IMR-90 (cell line): ENCODE measurements around the gene SPATA31E1. TPM values are rescaled to one million over a fixed set of nuclear protein-coding genes. Genes with fewer than 3 reads are reported as not detected.

ENCODE experiments used
- ATAC-seq: fragments of 200-7000 bp; cut with Tn5 transposase; 2 replicates; pipeline ENCODE4 v1.9.1; 2020; ENCODE audit warnings: low read depth, mild to moderate bottlenecking, moderate library complexity
- BruUV-seq: library from RNA; stranded (reverse); fragments of 400-500 nt; replicated peaks from 2 replicates; lab custom pipeline; 2021; lab: Mats Ljungman, UMichigan
- CTCF ChIA-PET: fragments of 300-600 bp; formaldehyde crosslinking; extraction: SDS; loops from one replicate; lab custom pipeline; 2021; ENCODE audit warnings: antibody characterized with exemption; lab: Yijun Ruan, JAX
- POLR2A ChIA-PET: fragments of 300-600 bp; sonication (Branson Sonifier 250); formaldehyde crosslinking; loops from one replicate; lab custom pipeline; 2022; ENCODE audit warnings: antibody characterized with exemption; ENCODE audit not compliant: unreplicated experiment; lab: Charles Lee
- DNase-seq: peaks from one replicate; pipeline ENCODE4 v3.0.0; 2013
- H2AFZ ChIP-seq: replicated peaks from 2 replicates; pipeline ENCODE3; 2013; ENCODE audit warnings: low read length, mild to moderate bottlenecking; ENCODE audit not compliant: poor library complexity
- H2AK5ac ChIP-seq: 2 replicates; pipeline ENCODE4 v1.6.1; 2013; ENCODE audit warnings: low read depth, low read length, inconsistent platforms
- H2AK9ac ChIP-seq: replicated peaks from 2 replicates; pipeline ENCODE3; 2013; ENCODE audit warnings: mild to moderate bottlenecking, low read depth, low read length, moderate library complexity; ENCODE audit not compliant: poor library complexity
- H2BK120ac ChIP-seq: 2 replicates; pipeline ENCODE4 v1.6.1; 2013; ENCODE audit warnings: low read depth, low read length, inconsistent platforms
- H2BK15ac ChIP-seq: 3 replicates; pipeline ENCODE4 v1.6.1; 2013; ENCODE audit warnings: low read depth, low read length, inconsistent platforms
- H2BK20ac ChIP-seq: 2 replicates; pipeline ENCODE4 v1.6.1; 2013; ENCODE audit warnings: low read depth, mild to moderate bottlenecking, inconsistent platforms, low read length, moderate library complexity
- H2BK5ac ChIP-seq: 2 replicates; pipeline ENCODE4 v1.6.1; 2013; ENCODE audit warnings: mild to moderate bottlenecking, low read depth, low read length, inconsistent platforms; ENCODE audit not compliant: poor library complexity, severe bottlenecking
- H3K14ac ChIP-seq: replicated peaks from 2 replicates; pipeline ENCODE4 v1.6.1; 2013; ENCODE audit warnings: low read depth, low read length, inconsistent platforms
- H3K18ac ChIP-seq: 2 replicates; pipeline ENCODE4 v1.6.1; 2013; ENCODE audit warnings: low read depth, low read length, control low read depth
- H3K23ac ChIP-seq: 2 replicates; pipeline ENCODE4 v1.6.1; 2013; ENCODE audit warnings: low read depth, low read length, inconsistent platforms
- H3K27ac ChIP-seq: 2 replicates; pipeline ENCODE4 v1.5.1; 2013; ENCODE audit warnings: mild to moderate bottlenecking, control low read depth, low read length; ENCODE audit not compliant: insufficient read depth
- H3K27me3 ChIP-seq: 2 replicates; pipeline ENCODE4 v1.6.1; 2013; ENCODE audit warnings: low read length; ENCODE audit not compliant: control insufficient read depth, insufficient read depth
- H3K36me3 ChIP-seq: 2 replicates; pipeline ENCODE4 v1.6.1; 2013; ENCODE audit warnings: low read length, mixed read lengths; ENCODE audit not compliant: control insufficient read depth, insufficient read depth
- H3K4ac ChIP-seq: 2 replicates; pipeline ENCODE4 v1.6.1; 2013; ENCODE audit warnings: low read depth, low read length, inconsistent platforms
- H3K4me1 ChIP-seq: 2 replicates; pipeline ENCODE4 v1.6.1; 2013; ENCODE audit warnings: low read length, mixed read lengths; ENCODE audit not compliant: control insufficient read depth, insufficient read depth
- H3K4me2 ChIP-seq: 2 replicates; pipeline ENCODE4 v1.6.1; 2013; ENCODE audit warnings: low read depth, mild to moderate bottlenecking, control low read depth, low read length, moderate library complexity
- H3K4me3 ChIP-seq: 2 replicates; pipeline ENCODE4 v1.5.1; 2013; ENCODE audit warnings: low read depth, mild to moderate bottlenecking, control low read depth, low read length, moderate library complexity; ENCODE audit not compliant: insufficient read depth
- H3K56ac ChIP-seq: 2 replicates; pipeline ENCODE4 v1.6.1; 2013; ENCODE audit warnings: low read length, inconsistent platforms; ENCODE audit not compliant: insufficient read depth; ENCODE audit errors: extremely low read depth
- H3K79me1 ChIP-seq, 2 experiments: 2 replicates each; pipeline ENCODE4 v1.6.1; 2013; ENCODE audit warnings: low read length in 2 of 2, inconsistent platforms in 1 of 2, low read depth in 1 of 2
- H3K9ac ChIP-seq: 2 replicates; pipeline ENCODE4 v1.6.1; 2013; ENCODE audit warnings: low read depth, low read length, control low read depth
- H3K9me1 ChIP-seq: 2 replicates; pipeline ENCODE4 v1.6.1; 2013; ENCODE audit warnings: low read length, inconsistent platforms; ENCODE audit not compliant: insufficient read depth
- H3K9me3 ChIP-seq: 2 replicates; pipeline ENCODE4 v1.6.1; 2013; ENCODE audit warnings: low read length; ENCODE audit not compliant: control insufficient read depth, insufficient read depth
- H4K20me1 ChIP-seq: 2 replicates; pipeline ENCODE4 v1.6.1; 2013; ENCODE audit warnings: low read length, inconsistent platforms; ENCODE audit not compliant: insufficient read depth
- H4K5ac ChIP-seq: 2 replicates; pipeline ENCODE4 v1.6.1; 2013; ENCODE audit warnings: mild to moderate bottlenecking, low read depth, low read length, control low read depth
- H4K8ac ChIP-seq, 2 experiments: 2 replicates each; pipeline ENCODE4 v1.6.1; 2013; ENCODE audit warnings: low read depth in 2 of 2, low read length in 2 of 2, control low read depth in 1 of 2, inconsistent platforms in 1 of 2
- H4K91ac ChIP-seq: 2 replicates; pipeline ENCODE4 v1.6.1; 2013; ENCODE audit warnings: low read depth, low read length, inconsistent platforms; ENCODE audit not compliant: insufficient read depth
- BHLHE40 ChIP-seq: fragments of 150-350 bp; IDR thresholded peaks from 2 replicates; pipeline ENCODE4 v1.6.1; 2016; ENCODE audit warnings: mild to moderate bottlenecking, low read depth, low read length
- FOS ChIP-seq: fragments of 150-350 bp; IDR thresholded peaks from 2 replicates; pipeline ENCODE4 v1.6.1; 2016; ENCODE audit warnings: low read depth, low read length
- RCOR1 ChIP-seq: IDR thresholded peaks from 2 replicates; pipeline ENCODE4 v1.6.1; 2012; ENCODE audit warnings: mild to moderate bottlenecking, low read length, improper control_type of control experiment; ENCODE audit not compliant: insufficient replicate concordance
- WGBS, 2 experiments: methylation state at CpG; one replicate each; pipeline versions ENCODE4 v1.1.5 to v1.1.7; 2013; ENCODE audit warnings: missing lambda C conversion rate in 2 of 2; ENCODE audit not compliant: insufficient read length in 1 of 2; ENCODE audit errors: extremely low coverage in 2 of 2; 5-methylcytosine and 5-hydroxymethylcytosine counted together
- dilution Hi-C: fragments of 300-500 bp; cut with HindIII; formaldehyde crosslinking; loops from one replicate; pipeline ENCODE4 v1.14.3; 2018; ENCODE audit warnings: low sequenced_read_pairs; ENCODE audit not compliant: unreplicated experiment
- in situ Hi-C: fragments of 300-500 bp; cut with MboI; formaldehyde crosslinking; loops from 3 replicates; pipeline ENCODE4 v1.14.3; 2019; ENCODE audit warnings: low sequenced_read_pairs, inconsistent platforms, mixed read lengths
- intact Hi-C: fragments of 100-400 bp; cut with micrococcal nuclease; formaldehyde crosslinking; loops from 2 replicates; pipeline ENCODE4 v1.10.0; 2022
- polyA plus RNA-seq, 3 experiments: library from polyadenylated mRNA; depleted of rRNA; stranded (reverse); fragments of >200 nt; gene quantifications; 2 replicates each; pipeline ENCODE4 v1.2.3, GENCODE V29; 2012; ENCODE audit warnings: low replicate concordance in 1 of 3
- total RNA-seq: library from RNA; depleted of rRNA; stranded (reverse); fragments of >200 nt; gene quantifications from 2 replicates; pipeline ENCODE4 v1.2.3, GENCODE V29; 2012
- TF ChIP-seq, protein P1 (sequence below): fragments of 150-350 bp; IDR thresholded peaks from 2 replicates; pipeline ENCODE4 v1.6.1; 2016; ENCODE audit warnings: low read depth, mild to moderate bottlenecking, low read length, moderate library complexity, borderline replicate concordance

SPATA31E1 gene
- total and polyA plus RNA-seq, 2 of the 4 experiments (the other 2 are of a cell fraction) = 0.03 TPM; not detected in 1

DNA sequence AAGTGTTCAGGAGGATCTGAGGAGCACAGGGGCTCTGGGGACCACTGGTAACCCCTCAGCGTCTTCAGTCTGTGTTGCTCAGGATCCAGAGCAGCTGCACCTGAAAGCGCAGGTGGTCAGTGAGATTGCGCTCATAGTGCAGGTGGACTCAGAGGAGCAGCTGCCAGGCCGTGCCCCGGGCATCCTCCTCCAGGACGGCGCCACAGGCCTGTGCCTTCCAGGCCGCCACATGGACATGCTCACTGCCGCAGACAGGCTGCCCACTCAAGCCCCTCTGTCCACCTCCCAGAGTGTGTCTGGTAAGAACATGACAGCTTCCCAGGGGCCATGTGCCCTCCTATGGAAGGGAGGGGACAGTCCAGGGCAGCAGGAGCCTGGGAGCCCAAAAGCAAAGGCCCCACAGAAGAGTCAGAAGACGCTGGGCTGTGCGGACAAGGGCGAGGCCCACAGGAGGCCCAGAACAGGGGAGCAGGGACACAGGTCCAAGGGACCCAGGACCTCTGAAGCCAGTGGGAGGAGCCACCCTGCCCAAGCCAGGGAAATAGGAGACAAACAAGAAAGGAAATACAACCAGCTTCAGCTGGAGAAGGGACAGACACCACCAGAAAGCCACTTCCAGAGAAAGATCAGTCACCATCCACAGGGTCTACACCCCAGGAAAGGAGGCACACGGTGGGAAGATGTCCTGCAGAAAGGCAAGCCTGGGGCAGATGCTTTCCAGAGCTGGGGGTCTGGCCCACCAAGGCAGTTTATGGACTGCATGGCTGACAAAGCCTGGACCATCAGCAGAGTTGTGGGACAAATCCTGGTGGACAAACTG lies 5.2 kb downstream of the SPATA31E1 start:
- ChIA-PET POLR2A (no interaction called here), CTCF (no interaction called here)
- Histone ChIP-seq H4K20me1 (no peaks in the 10 kb centered on the region), H3K36me3 (no peaks in the 10 kb centered on the region), H3K9me3 (no peaks in the 10 kb centered on the region), H3K18ac (no peak overlapping the region), H4K91ac (no peak overlapping the region), H2BK20ac (no peak overlapping the region), H2AFZ (no peak overlapping the region), H2AK9ac (no peak overlapping the region), H3K27ac (no peak overlapping the region), H3K4me2 (no peak overlapping the region), H3K9ac (no peak overlapping the region), H3K79me1 (no peaks in the 10 kb centered on the region), H2AK5ac (no peak overlapping the region), H4K5ac (no peak overlapping the region), H2BK15ac (no peak overlapping the region), H3K14ac (no peak overlapping the region), H3K9me1 (no peaks in the 10 kb centered on the region), H3K4ac (no peak overlapping the region), H3K4me1 (peaks cover 2% of the 10 kb centered on the region; the same call in 1 of the 2 replicates), H4K8ac (no peak overlapping the region), H3K4me3 (no peak overlapping the region), H3K56ac (no peak overlapping the region), H2BK5ac (no peak overlapping the region), H3K27me3 (no peaks in the 10 kb centered on the region), H3K23ac (no peak overlapping the region), H2BK120ac (no peak overlapping the region)
- intact Hi-C loops = no loop called here
- ATAC-seq (no peak), DNase-seq (no peak)
- no TSS peak for BruUV-seq
- in situ Hi-C loops = no loop called here
- dilution Hi-C loops = no loop called here
- TF ChIP-seq BHLHE40 (no peak), FOS (no peak), RCOR1 (no peak)
- TF ChIP-seq, protein P1, sequence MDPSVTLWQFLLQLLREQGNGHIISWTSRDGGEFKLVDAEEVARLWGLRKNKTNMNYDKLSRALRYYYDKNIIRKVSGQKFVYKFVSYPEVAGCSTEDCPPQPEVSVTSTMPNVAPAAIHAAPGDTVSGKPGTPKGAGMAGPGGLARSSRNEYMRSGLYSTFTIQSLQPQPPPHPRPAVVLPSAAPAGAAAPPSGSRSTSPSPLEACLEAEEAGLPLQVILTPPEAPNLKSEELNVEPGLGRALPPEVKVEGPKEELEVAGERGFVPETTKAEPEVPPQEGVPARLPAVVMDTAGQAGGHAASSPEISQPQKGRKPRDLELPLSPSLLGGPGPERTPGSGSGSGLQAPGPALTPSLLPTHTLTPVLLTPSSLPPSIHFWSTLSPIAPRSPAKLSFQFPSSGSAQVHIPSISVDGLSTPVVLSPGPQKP = no peak
- 70% methylated on average over 2 of the region's 13 CpGs; no CpG with 5 or more reads in 1 of the 2 experiments for WGBS, 2 experiments
